GM23248 (cell line): ENCODE data around the gene CNDP1.

Experiments used
- EZH2 ChIP-seq: fragments of 200-600 bp; sonication (generic); IDR thresholded peaks from 2 replicates; pipeline ENCODE4 v1.6.1; 2018; ENCODE audit warnings: antibody characterized with exemption, mild to moderate bottlenecking; ENCODE audit not compliant: insufficient read depth, poor library complexity, severe bottlenecking
- EZH2phosphoT487 ChIP-seq: fragments of 200-600 bp; sonication (generic); IDR thresholded peaks from 2 replicates; pipeline ENCODE4 v1.6.1; 2018; ENCODE audit warnings: antibody characterized with exemption, moderate library complexity, mild to moderate bottlenecking, low read depth; ENCODE audit not compliant: insufficient read depth

- TF ChIP-seq EZH2 (no peak), EZH2phosphoT487 (no peak)
Observed at GRCh38 chr18:74516271-74517235, 17.7 kb upstream of the CNDP1 start.
